Activated B cell treated with CpG ODN at 0.5 μM for 24 hours (primary cell): ENCODE results near the gene MYL6B. TPM values are rescaled to one million over a fixed set of nuclear protein-coding genes. Genes with fewer than 3 reads are reported as not detected.
A peak's percentile ranks its signal among the peaks of the same experiment; 100 is the strongest.

Experiments used
- ATAC-seq: fragments of 200-7000 bp; cut with Tn5 transposase; one replicate; pipeline ENCODE4 v1.10.0; 2021; ENCODE audit warnings: low read depth, mild to moderate bottlenecking, moderate library complexity
- CTCF ChIA-PET: fragments of 350-600 bp; sonication (Branson Sonifier 250); formaldehyde crosslinking; loops from one replicate; lab custom pipeline; 2021; ENCODE audit warnings: antibody characterized with exemption; lab: Charles Lee
- POLR2A ChIA-PET: fragments of 350-600 bp; sonication (Branson Sonifier 250); formaldehyde crosslinking; loops from one replicate; lab custom pipeline; 2021; ENCODE audit warnings: antibody characterized with exemption; lab: Charles Lee
- DNase-seq: peaks from one replicate; pipeline ENCODE4 v3.0.0; 2022
- H3K27ac Mint-ChIP-seq: one replicate; pipeline ENCODE4 v1.8.0; 2020; ENCODE audit warnings: mixed read lengths
- H3K27me3 Mint-ChIP-seq: one replicate; pipeline ENCODE4 v1.8.0; 2021; ENCODE audit warnings: mixed read lengths
- H3K36me3 Mint-ChIP-seq: one replicate; pipeline ENCODE4 v1.8.0; 2021; ENCODE audit warnings: low read depth, mixed read lengths
- H3K4me1 Mint-ChIP-seq: one replicate; pipeline ENCODE4 v1.8.0; 2021; ENCODE audit warnings: mixed read lengths
- H3K4me3 Mint-ChIP-seq: one replicate; pipeline ENCODE4 v1.8.0; 2020; ENCODE audit warnings: mild to moderate bottlenecking, mixed read lengths
- H3K9me3 Mint-ChIP-seq: one replicate; pipeline ENCODE4 v1.8.0; 2020; ENCODE audit warnings: mixed read lengths
- intact Hi-C: fragments of 100-400 bp; cut with micrococcal nuclease; formaldehyde crosslinking; loops from one replicate; pipeline ENCODE4 v1.15.1; 2024
- total RNA-seq: library from RNA; stranded (reverse); gene quantifications from 2 replicates; pipeline ENCODE4 v1.2.3, GENCODE V29; 2022
- TF ChIP-seq, protein P1 (sequence below): fragments of 200-600 bp; IDR thresholded peaks from one replicate; pipeline ENCODE4 v1.8.0; 2022; ENCODE audit warnings: antibody characterized with exemption, mild to moderate bottlenecking

The MYL6B gene
- total RNA-seq, 1 donor from 2014 or later, result 25.2 TPM

DNA sequence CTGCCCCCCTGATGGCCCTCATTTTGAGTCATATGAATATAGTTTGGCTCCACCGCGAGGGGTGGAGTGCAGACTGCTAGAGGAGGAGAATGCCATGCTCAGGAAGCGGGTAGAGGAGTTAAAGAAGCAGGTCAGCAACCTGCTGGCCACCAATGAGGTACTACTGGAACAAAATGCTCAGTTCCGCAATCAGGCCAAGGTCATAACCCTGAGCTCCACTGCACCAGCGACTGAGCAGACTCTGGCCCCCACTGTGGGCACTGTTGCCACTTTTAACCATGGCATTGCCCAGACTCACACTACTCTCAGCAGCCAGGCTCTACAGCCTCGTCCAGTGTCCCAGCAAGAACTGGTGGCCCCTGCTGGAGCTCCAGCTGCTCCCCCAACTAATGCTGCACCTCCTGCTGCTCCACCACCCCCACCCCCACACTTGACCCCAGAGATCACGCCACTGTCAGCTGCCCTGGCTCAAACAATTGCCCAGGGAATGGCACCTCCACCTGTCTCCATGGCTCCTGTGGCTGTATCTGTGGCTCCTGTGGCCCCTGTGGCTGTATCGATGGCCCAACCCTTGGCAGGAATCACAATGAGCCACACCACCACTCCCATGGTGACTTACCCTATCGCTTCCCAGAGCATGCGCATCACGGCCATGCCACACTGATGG lies 31.1 kb upstream of the MYL6B start:
- CTCF ChIA-PET, result interaction anchor here (4.2 to 4.7 kb wide), 2 partner anchors 67 to 101 kb away, joined by 34 to 80 read pairs; partner anchors contain the start of genes RNF41 and SMARCC2
- ATAC-seq (no peak), DNase-seq (no peak)
- TF ChIP-seq, protein P1, sequence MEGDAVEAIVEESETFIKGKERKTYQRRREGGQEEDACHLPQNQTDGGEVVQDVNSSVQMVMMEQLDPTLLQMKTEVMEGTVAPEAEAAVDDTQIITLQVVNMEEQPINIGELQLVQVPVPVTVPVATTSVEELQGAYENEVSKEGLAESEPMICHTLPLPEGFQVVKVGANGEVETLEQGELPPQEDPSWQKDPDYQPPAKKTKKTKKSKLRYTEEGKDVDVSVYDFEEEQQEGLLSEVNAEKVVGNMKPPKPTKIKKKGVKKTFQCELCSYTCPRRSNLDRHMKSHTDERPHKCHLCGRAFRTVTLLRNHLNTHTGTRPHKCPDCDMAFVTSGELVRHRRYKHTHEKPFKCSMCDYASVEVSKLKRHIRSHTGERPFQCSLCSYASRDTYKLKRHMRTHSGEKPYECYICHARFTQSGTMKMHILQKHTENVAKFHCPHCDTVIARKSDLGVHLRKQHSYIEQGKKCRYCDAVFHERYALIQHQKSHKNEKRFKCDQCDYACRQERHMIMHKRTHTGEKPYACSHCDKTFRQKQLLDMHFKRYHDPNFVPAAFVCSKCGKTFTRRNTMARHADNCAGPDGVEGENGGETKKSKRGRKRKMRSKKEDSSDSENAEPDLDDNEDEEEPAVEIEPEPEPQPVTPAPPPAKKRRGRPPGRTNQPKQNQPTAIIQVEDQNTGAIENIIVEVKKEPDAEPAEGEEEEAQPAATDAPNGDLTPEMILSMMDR, result no peak
- intact Hi-C loops, result loop anchor here (10.0 kb wide), 1 partner anchor 473 kb away; no protein-coding TSS in a partner anchor
- no peaks in the 10 kb centered on the region for H3K27me3 Mint-ChIP-seq
- peaks cover 57% of the 10 kb centered on the region for H3K36me3 Mint-ChIP-seq
- H3K4me3 Mint-ChIP-seq, result no peak overlapping the region
- H3K27ac Mint-ChIP-seq, result no peak overlapping the region
- H3K4me1 Mint-ChIP-seq, result peaks cover 49% of the 10 kb centered on the region
- POLR2A ChIA-PET, result interaction anchor here (0.9 to 1.9 kb wide), 2 partner anchors 9 to 100 kb away, joined by 5 to 6 read pairs; partner anchors contain the start of gene RNF41
- no peaks in the 10 kb centered on the region for H3K9me3 Mint-ChIP-seq

DNA sequence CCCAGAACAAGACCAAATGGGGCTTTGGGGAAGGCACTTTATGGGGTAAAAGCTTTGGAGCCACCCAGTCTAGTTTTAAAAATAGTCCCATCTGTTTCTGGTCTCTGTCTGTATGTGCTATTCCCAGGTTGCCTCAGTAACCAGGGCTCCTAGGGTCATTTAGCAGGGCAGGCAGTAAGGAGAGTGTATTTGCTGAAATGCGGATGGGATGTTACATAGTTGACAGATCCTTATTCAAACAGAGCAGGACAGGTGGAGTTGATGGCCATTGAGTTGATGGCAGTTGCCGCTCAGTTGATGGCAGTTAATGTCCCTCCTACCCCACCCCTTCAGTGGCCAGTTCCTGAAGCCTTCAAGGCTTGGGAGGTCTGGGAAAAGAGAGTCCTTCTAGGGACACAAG lies 29.8 kb upstream of the MYL6B start:
- peaks cover 53% of the 10 kb centered on the region for H3K4me1 Mint-ChIP-seq
- no peak overlapping the region for H3K4me3 Mint-ChIP-seq
- TF ChIP-seq, protein P1, result no peak
- H3K36me3 Mint-ChIP-seq, result peaks cover 44% of the 10 kb centered on the region
- H3K9me3 Mint-ChIP-seq, result no peaks in the 10 kb centered on the region
- intact Hi-C loops, result loop anchor here (10.0 kb wide), 1 partner anchor 472 kb away; no protein-coding TSS in a partner anchor
- ChIA-PET CTCF (interaction anchor here (0.5 to 1.9 kb wide), 3 partner anchors 39 to 135 kb away, joined by 3 to 5 read pairs (median 4); partner anchors contain the start of genes ANKRD52 and SMARCC2), POLR2A (interaction anchor here (0.6 to 0.9 kb wide), 3 partner anchors 29 to 481 kb away, joined by 3 to 5 read pairs (median 4); no protein-coding TSS in a partner anchor)
- H3K27ac Mint-ChIP-seq, result no peak overlapping the region
- no peak for ATAC-seq
- no peaks in the 10 kb centered on the region for H3K27me3 Mint-ChIP-seq
- DNase-seq, result no peak

DNA sequence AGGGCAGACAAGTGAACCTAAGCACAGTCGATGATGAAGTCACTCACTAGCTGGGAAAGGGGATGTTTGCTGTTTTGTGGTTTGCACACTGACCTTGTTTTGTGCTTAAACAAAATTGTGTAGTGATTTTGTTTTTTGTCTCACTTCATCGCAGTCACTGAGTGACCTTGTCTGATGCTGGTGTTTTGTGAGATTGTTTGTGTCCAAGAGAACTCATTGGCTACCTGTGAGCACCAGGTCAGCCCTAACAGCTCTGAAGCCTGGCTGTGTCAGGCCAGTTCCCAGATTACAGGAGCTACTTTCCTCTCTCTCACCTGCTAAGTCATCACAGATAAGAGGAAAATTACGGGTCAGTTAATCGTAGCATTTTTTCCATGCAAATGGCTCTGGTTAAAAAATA lies 28.3 kb upstream of the MYL6B start:
- DNase-seq (no peak), ATAC-seq (no peak)
- Mint-ChIP-seq H3K36me3 (peaks cover 47% of the 10 kb centered on the region), H3K27ac (peak overlapping the region; percentile 50), H3K4me1 (peaks cover 46% of the 10 kb centered on the region), H3K4me3 (no peak overlapping the region), H3K27me3 (no peaks in the 10 kb centered on the region), H3K9me3 (no peaks in the 10 kb centered on the region)
- TF ChIP-seq, protein P1, result no peak
- POLR2A ChIA-PET, result interaction anchor here (0.6 to 6.3 kb wide), 6 partner anchors 7 to 65 kb away, joined by 3 to 104 read pairs (median 4); partner anchors contain the start of genes MYL6B, PA2G4, RPL41 and SMARCC2
- intact Hi-C loops, result loop anchor here (10.0 kb wide), 1 partner anchor 471 kb away; no protein-coding TSS in a partner anchor
- CTCF ChIA-PET, result interaction anchor here (1.3 to 6.0 kb wide), 4 partner anchors 65 to 340 kb away, joined by 3 to 59 read pairs (median 4); partner anchors contain the start of genes ANKRD52 and SMARCC2

DNA sequence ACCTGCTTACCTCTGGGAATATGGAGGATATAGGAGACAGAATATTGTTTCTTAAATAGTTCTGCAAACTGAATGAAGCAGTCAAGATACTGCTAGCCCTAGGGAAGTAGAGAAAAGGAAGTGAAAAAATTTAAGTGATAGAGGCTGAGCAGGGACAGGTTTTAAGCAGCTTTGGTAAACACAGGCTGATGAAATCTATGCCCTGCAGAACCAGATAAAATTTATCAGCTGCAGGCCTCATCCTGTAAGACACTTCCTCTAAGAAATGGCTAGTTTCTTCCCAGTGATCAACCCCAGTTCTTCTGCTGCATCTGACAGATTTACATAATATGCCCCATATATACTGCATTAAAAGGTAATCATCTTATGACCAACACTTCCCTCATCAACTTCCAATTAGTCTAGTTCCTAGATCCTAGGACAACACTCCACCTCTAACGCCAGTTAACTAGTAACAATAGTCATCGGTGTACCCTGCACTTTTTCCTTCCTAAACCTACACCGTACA lies 25.6 kb upstream of the MYL6B start:
- Mint-ChIP-seq H3K4me3 (peak overlapping the region; percentile 97), H3K27me3 (no peaks in the 10 kb centered on the region), H3K4me1 (peaks cover 60% of the 10 kb centered on the region), H3K36me3 (peaks cover 44% of the 10 kb centered on the region), H3K27ac (peak overlapping the region; percentile 98), H3K9me3 (no peaks in the 10 kb centered on the region)
- TF ChIP-seq, protein P1, result no peak
- peak; percentile 12 for ATAC-seq
- CTCF ChIA-PET, result interaction anchor here (0.7 to 6.0 kb wide), 11 partner anchors 8 to 337 kb away, joined by 3 to 59 read pairs (median 5); partner anchors contain the start of genes MYL6, MYL6B, SMARCC2 and ZC3H10
- intact Hi-C loops, result loop anchor here (1.0 to 10.0 kb wide), 8 partner anchors 8 to 985 kb away; partner anchors contain the start of genes CS, MYL6, NABP2 and SMARCC2
- no peak for DNase-seq
- POLR2A ChIA-PET, result interaction anchor here (0.6 to 6.3 kb wide), 17 partner anchors 10 to 297 kb away, joined by 3 to 104 read pairs (median 7); partner anchors contain the start of genes CS, DNAJC14, MYL6 and MYL6B
